Measurements from ENCODE around the gene GPR3. TPM values are rescaled to one million over a fixed set of nuclear protein-coding genes. Genes with fewer than 3 reads are reported as not detected.

Gene GPR3
- total RNA-seq, 3 donors from 2014 or later, result 0.14 TPM; not detected in 2

DNA sequence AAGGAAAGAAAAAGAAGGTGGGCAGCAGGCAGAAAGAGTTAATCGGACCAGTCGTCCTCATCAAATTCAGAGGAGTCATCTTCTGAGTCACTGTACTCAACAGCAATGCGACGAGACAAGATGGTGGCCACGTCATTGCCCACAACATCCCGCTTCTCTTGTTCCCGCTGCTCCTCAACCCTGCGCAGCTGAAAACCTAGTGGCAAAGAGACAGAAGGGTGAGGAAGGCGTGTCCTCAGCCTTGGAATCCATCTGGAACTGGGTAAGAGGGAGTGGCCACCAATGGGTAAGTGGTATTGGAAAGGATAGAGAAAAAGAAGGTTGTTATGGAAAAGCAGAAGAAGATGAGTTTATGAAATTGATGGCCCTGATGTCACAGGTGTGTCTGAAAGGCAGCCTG is 15.7 kb downstream of the GPR3 start:
- no peaks in the 10 kb centered on the region for H3K36me3 ChIP-seq (ENCODE audit: low read depth)
- peaks cover 12% of the 10 kb centered on the region for H3K4me1 ChIP-seq (ENCODE audit: low read depth)
- intact Hi-C loops (cut with DNase I, micrococcal nuclease), result no loop called here
- DNase-seq, result no peak
- TF ChIP-seq CTCF (IDR thresholded peaks at IDR 0.05), result no peak
- no peak overlapping the region for H3K4me3 ChIP-seq
- no peak for ATAC-seq
- no peaks in the 10 kb centered on the region for H3K9me3 ChIP-seq

DNA sequence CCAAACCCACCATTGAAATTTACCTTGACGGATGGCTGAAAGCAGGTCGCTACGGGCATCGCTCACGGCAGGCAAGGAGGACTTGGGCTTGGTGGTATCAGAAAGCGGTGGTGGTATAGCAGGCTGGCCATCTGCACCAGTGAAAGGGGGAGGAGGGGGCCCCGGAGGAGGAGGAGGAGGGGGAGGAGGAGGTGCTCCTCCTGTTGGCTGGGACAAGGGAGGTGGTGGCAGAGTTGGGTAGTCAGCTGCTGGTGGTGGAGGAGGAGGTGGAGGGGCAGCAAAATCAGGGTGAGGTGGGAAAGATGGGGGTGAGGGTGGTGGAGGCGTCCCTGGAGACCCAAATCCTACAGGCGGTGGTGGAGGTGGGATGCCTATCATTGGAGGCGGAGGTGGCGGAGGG is 17.2 kb downstream of the GPR3 start:
- H3K4me1 ChIP-seq (ENCODE audit: low read depth), result peaks cover 12% of the 10 kb centered on the region
- intact Hi-C loops (cut with DNase I, micrococcal nuclease), result loop anchor here in 1 of 2 donors (10.0 kb wide), 1 partner anchor 195 kb away; the partner anchor contains the start of gene AHDC1
- TF ChIP-seq CTCF (IDR thresholded peaks at IDR 0.05), result no peak
- no peaks in the 10 kb centered on the region for H3K9me3 ChIP-seq
- ATAC-seq (no peak), DNase-seq (no peak)
- no peaks in the 10 kb centered on the region for H3K36me3 ChIP-seq (ENCODE audit: low read depth)
- H3K4me3 ChIP-seq, result no peak overlapping the region

GRCh38 chr1:27410709-27411108 is 18.3 kb downstream of the GPR3 start:
- H3K36me3 ChIP-seq (ENCODE audit: low read depth), result no peaks in the 10 kb centered on the region
- peaks cover 7% of the 10 kb centered on the region for H3K4me1 ChIP-seq (ENCODE audit: low read depth)
- DNase-seq (no peak), ATAC-seq (no peak)
- intact Hi-C loops (cut with DNase I, micrococcal nuclease), result loop anchor here in 1 of 2 donors (10.0 kb wide), 1 partner anchor 194 kb away; the partner anchor contains the start of gene AHDC1
- no peak overlapping the region for H3K4me3 ChIP-seq
- no peak for TF ChIP-seq CTCF (IDR thresholded peaks at IDR 0.05)
- no peaks in the 10 kb centered on the region for H3K9me3 ChIP-seq

- no peak for TF ChIP-seq CTCF (IDR thresholded peaks at IDR 0.05)
- intact Hi-C loops (cut with DNase I, micrococcal nuclease), result loop anchor here in 1 of 2 donors (10.0 kb wide), 1 partner anchor 192 kb away; the partner anchor contains the start of gene AHDC1
- no peak for DNase-seq
- no peaks in the 10 kb centered on the region for H3K4me1 ChIP-seq (ENCODE audit: low read depth)
- no peak for ATAC-seq
- no peak overlapping the region for H3K4me3 ChIP-seq
- no peaks in the 10 kb centered on the region for H3K36me3 ChIP-seq (ENCODE audit: low read depth)
- H3K9me3 ChIP-seq, result no peaks in the 10 kb centered on the region
Measured at GRCh38 chr1:27412502-27412901, 20.1 kb downstream of the GPR3 start.

GRCh38 chr1:27413004-27413403 is 20.6 kb downstream of the GPR3 start:
- ATAC-seq (no peak), DNase-seq (no peak)
- Histone ChIP-seq H3K4me3 (no peak overlapping the region), H3K9me3 (no peaks in the 10 kb centered on the region), H3K36me3 (ENCODE audit: low read depth) (no peaks in the 10 kb centered on the region), H3K4me1 (ENCODE audit: low read depth) (no peaks in the 10 kb centered on the region)
- intact Hi-C loops (cut with DNase I, micrococcal nuclease), result loop anchor here in 1 of 2 donors (10.0 kb wide), 1 partner anchor 192 kb away; the partner anchor contains the start of gene AHDC1
- no peak for TF ChIP-seq CTCF (IDR thresholded peaks at IDR 0.05)

GRCh38 chr1:27414091-27414490 is 21.7 kb downstream of the GPR3 start:
- DNase-seq (no peak), ATAC-seq (no peak)
- Histone ChIP-seq H3K4me3 (no peak overlapping the region), H3K4me1 (ENCODE audit: low read depth) (peaks cover 5% of the 10 kb centered on the region), H3K9me3 (no peaks in the 10 kb centered on the region), H3K36me3 (ENCODE audit: low read depth) (no peaks in the 10 kb centered on the region)
- intact Hi-C loops (cut with DNase I, micrococcal nuclease), result loop anchor here in 1 of 2 donors (10.0 kb wide), 1 partner anchor 191 kb away; the partner anchor contains the start of gene AHDC1
- TF ChIP-seq CTCF (IDR thresholded peaks at IDR 0.05), result no peak

Measured in mucosa of descending colon (tissue), 3 donors.